ENCODE measurements around the gene UCKL1.
"Not testable (repeated sequence)": the region's sequence is repeated elsewhere in the genome, so short reads cannot be mapped to it uniquely, and the experiment has no call there.

Gene UCKL1

GRCh38 chr20:63942969-63943807, 13.0 kb downstream of the UCKL1 start:
- DNase-seq: no peak

DNA sequence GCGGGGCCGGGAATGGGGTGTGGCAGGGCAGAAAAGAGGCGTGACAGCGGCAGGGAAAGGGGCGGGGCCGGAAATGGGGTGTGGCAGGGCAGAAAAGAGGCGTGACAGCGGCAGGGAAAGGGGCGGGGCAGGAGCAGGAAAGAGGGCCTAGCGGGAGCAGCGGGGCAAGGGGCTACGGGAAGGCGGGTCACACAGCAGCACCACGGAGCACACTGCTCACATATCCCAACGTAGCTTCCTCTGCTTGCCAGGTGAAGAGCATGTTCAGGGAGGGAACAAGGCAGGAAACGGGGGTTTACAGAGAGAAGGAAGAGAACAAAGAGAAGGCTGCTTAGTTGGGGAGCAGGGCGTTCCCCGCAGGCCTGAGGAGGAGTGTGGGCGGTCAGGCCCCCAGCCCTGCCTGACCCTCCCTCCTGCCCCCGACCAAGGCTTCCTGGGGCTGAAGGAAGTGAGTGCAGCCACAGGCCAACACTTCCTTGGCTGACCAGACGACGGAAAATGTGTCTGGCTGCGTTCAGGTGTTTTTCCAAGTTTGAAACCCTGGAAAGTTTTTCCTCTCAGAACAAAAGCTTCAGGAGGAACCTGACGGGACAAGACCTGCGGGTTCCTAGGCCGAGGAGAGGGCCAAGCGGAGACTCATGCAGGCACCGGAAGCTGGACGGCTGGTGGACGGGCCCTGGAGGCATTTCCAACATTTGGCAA, 13.8 kb downstream of the UCKL1 start:
- DNase-seq: no peak

GRCh38 chr20:63941282-63942081, 14.7 kb downstream of the UCKL1 start:
- DNase-seq: peak; percentile 28

DNA sequence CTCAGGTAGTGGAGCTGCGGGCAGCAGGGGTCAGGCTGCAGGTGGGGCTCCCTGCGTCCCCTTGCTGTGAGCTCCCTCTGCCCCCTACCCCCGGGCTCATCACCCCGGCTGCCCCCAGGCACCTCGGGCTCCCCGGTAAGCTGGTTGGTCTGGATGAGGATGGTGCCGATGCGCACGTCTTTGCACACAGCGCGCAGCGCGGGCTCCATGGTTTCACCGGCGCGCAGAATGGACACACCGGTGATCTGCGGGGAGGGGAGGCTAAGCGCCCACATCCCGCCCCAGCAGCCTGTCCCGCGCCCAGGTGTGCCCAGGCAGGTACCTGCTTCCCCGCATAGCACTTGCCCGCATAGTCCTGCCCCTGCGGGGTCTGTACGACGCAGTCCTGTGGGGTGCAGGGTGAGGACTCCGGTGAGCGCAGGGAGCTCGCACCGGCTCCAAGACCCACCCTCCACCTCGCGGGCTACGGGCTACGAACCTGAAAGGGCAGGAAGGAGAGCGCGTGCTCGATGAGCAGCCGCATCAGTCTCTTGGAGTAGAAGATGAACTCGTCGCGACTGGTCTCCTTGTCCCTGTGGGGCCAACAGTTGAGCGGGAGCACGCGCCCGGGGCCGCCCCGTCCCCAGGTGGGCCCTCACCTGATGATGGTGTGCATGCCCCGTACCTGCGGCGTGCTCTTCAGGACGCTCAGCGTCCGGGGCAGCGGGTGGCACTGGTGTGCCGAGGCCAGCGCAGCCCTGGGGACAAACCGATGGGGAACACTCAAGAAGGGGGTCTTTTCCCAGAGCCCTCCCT, 15.5 kb downstream of the UCKL1 start:
- no peak for DNase-seq

DNA sequence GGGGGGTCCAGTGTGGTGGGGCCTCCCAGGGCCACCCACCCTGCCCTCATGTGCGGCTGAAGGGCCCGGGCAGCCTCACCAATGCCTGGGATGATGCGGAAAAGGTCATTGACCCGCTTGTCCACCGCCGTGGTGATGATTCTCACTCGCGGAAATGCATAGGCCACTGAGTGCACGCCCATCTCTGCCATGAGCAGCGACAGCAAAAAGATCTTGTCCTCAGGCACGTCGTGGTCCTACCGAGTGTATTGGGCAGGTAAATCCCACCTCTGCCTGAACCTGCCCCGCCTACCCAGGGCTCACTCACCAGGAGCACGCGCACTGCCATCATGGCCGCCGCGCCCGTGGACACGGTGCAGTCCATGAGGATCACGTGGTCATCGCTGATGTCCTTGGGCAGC, 16.1 kb downstream of the UCKL1 start:
- DNase-seq: no peak

DNA sequence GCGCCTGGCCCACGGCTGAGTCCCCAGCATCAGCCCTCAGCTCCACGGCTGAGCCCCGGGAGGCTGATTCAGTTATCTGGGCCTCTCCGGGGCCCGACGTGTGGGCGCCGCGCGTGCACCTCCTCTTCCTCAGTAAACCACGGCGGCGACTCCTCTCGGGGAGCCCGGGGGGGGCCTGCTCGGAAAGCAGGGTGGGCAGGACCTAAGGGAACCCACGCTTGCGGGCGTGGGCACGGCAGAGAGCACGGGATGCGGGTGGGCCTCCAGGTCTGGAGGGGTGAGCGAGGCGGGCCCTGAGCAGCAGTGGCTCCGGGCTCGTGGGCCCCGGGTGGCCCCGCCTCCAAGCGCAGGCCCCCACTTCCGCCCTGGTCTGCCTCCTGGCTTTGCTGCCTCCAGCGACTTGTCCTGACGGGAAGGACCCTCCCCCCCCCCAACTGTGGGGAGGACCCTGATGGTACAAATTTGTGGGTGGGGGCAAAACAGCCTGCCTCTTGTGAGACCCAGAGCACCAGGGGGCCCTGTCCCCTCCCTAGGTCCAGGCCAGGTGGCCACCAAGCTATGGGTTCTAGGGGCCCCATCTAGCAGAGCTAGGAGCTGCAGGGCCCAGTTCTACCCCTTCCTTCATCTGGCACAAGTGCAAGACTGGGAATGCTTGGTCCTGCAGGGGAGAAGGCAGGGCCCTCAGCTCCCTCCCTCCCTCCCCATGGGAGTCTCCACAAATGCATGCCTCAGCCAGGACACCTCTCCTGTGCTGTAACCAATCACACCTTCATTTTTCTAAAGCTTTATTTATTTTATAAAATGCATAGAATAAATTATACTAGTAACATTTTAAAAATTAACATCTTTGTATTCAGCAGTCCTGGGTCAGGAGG, 16.9 kb downstream of the UCKL1 start:
- no peak for DNase-seq

GRCh38 chr20:63937596-63937995, 18.6 kb downstream of the UCKL1 start:
- no peak for DNase-seq

DNA sequence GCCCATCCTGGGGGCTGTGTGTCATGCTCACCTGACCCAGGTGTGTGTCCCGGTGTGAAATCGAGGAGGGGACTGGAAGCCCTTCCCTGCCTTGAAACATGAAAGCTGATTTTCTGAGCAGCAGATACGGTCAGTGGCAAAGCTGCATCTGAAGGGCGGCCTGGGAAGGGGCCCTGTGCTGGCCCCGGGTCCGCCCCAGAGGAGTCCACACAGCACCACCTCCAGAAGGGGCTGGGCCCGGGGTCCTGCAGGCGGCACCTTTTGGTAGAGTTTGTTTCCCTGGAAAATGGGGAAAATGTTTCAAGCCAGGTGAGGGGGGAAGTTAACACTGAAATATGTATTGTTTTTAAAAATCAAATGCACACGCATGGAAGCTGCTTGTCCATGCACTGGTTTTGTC, 20.8 kb downstream of the UCKL1 start:
- no peak for DNase-seq

GRCh38 chr20:63934271-63935068, 21.7 kb downstream of the UCKL1 start:
- no peak for DNase-seq

GRCh38 chr20:63933646-63934045, 22.6 kb downstream of the UCKL1 start:
- DNase-seq: no peak

GRCh38 chr20:63932606-63933160, 23.5 kb downstream of the UCKL1 start:
- no peak for DNase-seq

GRCh38 chr20:63931735-63932134, 24.5 kb downstream of the UCKL1 start:
- DNase-seq: no peak

GRCh38 chr20:63930971-63931553, 25.2 kb downstream of the UCKL1 start:
- DNase-seq: no peak

GRCh38 chr20:63929473-63929883, 26.7 kb downstream of the UCKL1 start:
- not testable (repeated sequence) for DNase-seq

- no peak for DNase-seq
Observed at GRCh38 chr20:63929071-63929470, 27.1 kb downstream of the UCKL1 start.

DNA sequence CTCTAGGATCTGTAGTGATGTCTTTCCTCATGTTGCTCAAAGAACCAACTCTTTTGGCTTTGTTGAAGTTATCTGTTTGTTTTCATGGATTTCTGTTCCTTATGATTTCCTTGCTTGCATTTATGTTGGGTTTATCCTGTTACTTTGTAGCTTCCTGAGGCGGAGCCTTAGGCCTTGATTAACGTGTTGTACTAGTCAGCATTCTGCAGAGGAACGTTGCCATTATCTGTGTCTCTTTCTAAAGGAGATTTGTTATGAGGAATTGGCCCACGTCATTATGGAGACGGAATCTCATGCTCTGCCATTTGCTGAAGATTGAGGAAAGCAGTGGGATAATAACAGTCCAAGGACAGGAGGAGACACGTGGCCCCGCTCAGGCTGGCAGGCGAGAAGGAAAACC, 29.9 kb downstream of the UCKL1 start:
- DNase-seq: no peak

DNA sequence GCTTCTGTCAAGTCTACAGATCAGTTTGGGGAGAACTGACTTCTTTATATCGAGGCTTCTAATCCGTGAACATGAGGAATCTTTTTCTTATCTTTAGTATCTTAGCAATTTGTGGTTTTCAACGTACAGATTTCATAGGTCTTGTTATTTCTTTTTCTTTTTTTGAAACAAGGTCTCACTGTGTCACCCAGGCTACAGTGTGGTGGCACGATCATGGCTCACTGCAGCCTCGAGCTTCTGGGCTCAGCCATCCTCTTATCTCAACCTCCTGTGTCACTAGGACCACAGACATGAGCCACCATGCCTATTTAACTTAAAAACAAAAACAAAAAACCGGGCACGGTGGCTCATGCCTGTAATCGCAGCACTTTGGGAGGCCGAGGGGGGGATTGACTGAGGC, 32.0 kb downstream of the UCKL1 start:
- DNase-seq: no peak

DNA sequence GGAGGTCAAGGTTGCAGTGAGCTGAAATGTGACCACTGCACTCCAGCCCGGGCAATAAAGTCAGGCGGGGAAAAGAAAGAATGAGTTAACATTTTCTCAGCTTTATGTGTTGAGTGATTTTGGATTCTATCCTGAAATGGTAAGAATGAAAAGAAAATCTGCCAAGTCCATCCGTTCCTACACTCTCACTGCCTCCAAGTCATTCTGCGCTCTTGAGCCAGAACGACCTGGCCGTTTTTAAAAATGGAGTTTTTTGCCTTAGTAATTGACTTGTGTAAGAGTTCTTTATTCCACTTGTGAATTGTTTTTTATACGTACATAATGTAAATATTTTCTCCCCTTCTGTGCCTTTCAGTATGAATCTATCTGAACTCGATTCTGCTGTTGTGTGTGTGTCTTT, 32.6 kb downstream of the UCKL1 start:
- no peak for DNase-seq

- no peak for DNase-seq
Observed at GRCh38 chr20:63920226-63920625, 36.0 kb downstream of the UCKL1 start.

GRCh38 chr20:63919130-63919529, 37.1 kb downstream of the UCKL1 start:
- no peak for DNase-seq
